SK-N-SH (cell line): Measurements from ENCODE around the gene PCNT. TPM values are rescaled to one million over a fixed set of nuclear protein-coding genes. Genes with fewer than 3 reads are reported as not detected.

Experiments used
- CTCF ChIA-PET: fragments of 300-600, 350-600 bp; formaldehyde crosslinking; extraction: SDS; loops from one replicate; lab custom pipeline; 2021; lab: Yijun Ruan, JAX
- POLR2A ChIA-PET: fragments of 350-600 bp; sonication (Branson Sonifier 250); formaldehyde crosslinking; extraction: SDS; loops from one replicate; lab custom pipeline; 2020; ENCODE audit warnings: antibody characterized with exemption, inconsistent platforms; lab: Yijun Ruan, JAX
- DNase-seq: peaks from one replicate; pipeline ENCODE4 v3.0.0; 2012
- H2AFZ ChIP-seq: fragments of 200-600 bp; sonication (generic); 2 replicates; pipeline ENCODE4 v1.8.1; 2016; ENCODE audit warnings: antibody characterized with exemption, mild to moderate bottlenecking, low read depth
- H3F3A ChIP-seq: fragments of 200-600 bp; sonication (generic); replicated peaks from 2 replicates; pipeline ENCODE3; 2016; ENCODE audit warnings: antibody characterized with exemption, mild to moderate bottlenecking; ENCODE audit not compliant: insufficient read depth
- H3K27ac ChIP-seq, 2 experiments: fragments of 200-500 bp in 1 of 2; fragments of 200-600 bp in 1 of 2; sonication (Bioruptor generic) in 1 of 2; sonication (generic), shearing (Covaris generic) in 1 of 2; 2 replicates each; pipeline versions ENCODE4 v1.5.1 to v1.6.1; 2014 to 2016; ENCODE audit warnings: low read depth in 2 of 2, inconsistent platforms in 1 of 2, low read length in 1 of 2, mild to moderate bottlenecking in 1 of 2, mixed read lengths in 1 of 2
- H3K27me3 ChIP-seq: fragments of 200-600 bp; sonication (generic), shearing (Covaris generic); 2 replicates; pipeline ENCODE4 v1.6.1; 2016; ENCODE audit warnings: mixed run types; ENCODE audit not compliant: insufficient read depth
- H3K36me3 ChIP-seq, 2 experiments: fragments of 200-500 bp in 1 of 2; fragments of 200-600 bp in 1 of 2; sonication (Bioruptor generic) in 1 of 2; sonication (generic) in 1 of 2; replicated peaks in 1 of 2; 2 replicates each; pipeline versions ENCODE3 to v1.5.1; 2014 to 2016; ENCODE audit warnings: low read length in 1 of 2, mild to moderate bottlenecking in 1 of 2; ENCODE audit not compliant: insufficient read depth in 2 of 2, control insufficient read depth in 1 of 2
- H3K4me1 ChIP-seq, 2 experiments: fragments of 200-500 bp in 1 of 2; fragments of 200-600 bp in 1 of 2; sonication (Bioruptor generic) in 1 of 2; sonication (generic), shearing (Covaris generic) in 1 of 2; 2 replicates each; pipeline versions ENCODE4 v1.5.1 to v1.6.1; 2014 to 2016; ENCODE audit warnings: low read depth in 1 of 2, low read length in 1 of 2, mixed run types in 1 of 2; ENCODE audit not compliant: insufficient read depth in 2 of 2, control insufficient read depth in 1 of 2
- H3K4me2 ChIP-seq: fragments of 200-600 bp; sonication (generic), shearing (Covaris generic); 2 replicates; pipeline ENCODE4 v1.6.1; 2017; ENCODE audit warnings: mixed run types
- H3K4me3 ChIP-seq, 2 experiments: fragments of 200-500 bp in 1 of 2; fragments of 200-600 bp in 1 of 2; sonication (Bioruptor generic) in 1 of 2; sonication (generic), shearing (Covaris generic) in 1 of 2; 2 replicates each; pipeline versions ENCODE4 v1.5.1 to v1.8.1; 2014 to 2016; ENCODE audit warnings: low read depth in 2 of 2, inconsistent platforms in 1 of 2, low read length in 1 of 2, mild to moderate bottlenecking in 1 of 2, mixed read lengths in 1 of 2, moderate library complexity in 1 of 2
- H3K79me2 ChIP-seq: fragments of 200-600 bp; sonication (generic); 2 replicates; pipeline ENCODE4 v1.8.1; 2017; ENCODE audit warnings: mild to moderate bottlenecking; ENCODE audit not compliant: insufficient read depth
- H3K9ac ChIP-seq: fragments of 200-600 bp; sonication (generic); 2 replicates; pipeline ENCODE4 v1.6.1; 2017; ENCODE audit warnings: mixed run types
- H3K9me2 ChIP-seq: fragments of 200-600 bp; sonication (generic); 2 replicates; pipeline ENCODE4 v1.6.1; 2017; ENCODE audit warnings: mixed run types
- H3K9me3 ChIP-seq: fragments of 200-600 bp; sonication (generic); 2 replicates; pipeline ENCODE4 v1.6.1; 2017; ENCODE audit warnings: mixed run types, mild to moderate bottlenecking, moderate library complexity
- H4K20me1 ChIP-seq: fragments of 200-600 bp; sonication (generic); 2 replicates; pipeline ENCODE4 v1.6.1; 2017; ENCODE audit warnings: mild to moderate bottlenecking, mixed run types; ENCODE audit not compliant: insufficient read depth
- CTCF ChIP-seq: fragments of 200-600 bp; sonication (generic); IDR thresholded peaks from 2 replicates; pipeline ENCODE4 v1.6.1; 2017; ENCODE audit warnings: antibody characterized with exemption, mild to moderate bottlenecking, moderate library complexity
- FOXJ3 ChIP-seq: sonication (generic); formaldehyde crosslinking; IDR thresholded peaks from 2 replicates; pipeline ENCODE4 v1.5.1; 2020; ENCODE audit warnings: mild to moderate bottlenecking, missing genetic modification reagents
- GABPA ChIP-seq: IDR thresholded peaks from 2 replicates; pipeline ENCODE4 v1.4.0; 2012; ENCODE audit warnings: low read depth, mild to moderate bottlenecking
- GATA2 ChIP-seq: sonication (generic); formaldehyde crosslinking; IDR thresholded peaks from 2 replicates; pipeline ENCODE4 v1.5.0; 2020; ENCODE audit warnings: mild to moderate bottlenecking, missing genetic modification reagents
- JUND ChIP-seq: IDR thresholded peaks from 2 replicates; pipeline ENCODE4 v1.4.0; 2012
- MAX ChIP-seq: IDR thresholded peaks from 2 replicates; pipeline ENCODE4 v1.4.0; 2012; ENCODE audit warnings: low read depth
- MEF2A ChIP-seq: IDR thresholded peaks from 2 replicates; pipeline ENCODE4 v1.4.0; 2012; ENCODE audit warnings: low read depth, borderline replicate concordance
- TAF1 ChIP-seq: IDR thresholded peaks from 2 replicates; pipeline ENCODE4 v1.6.1; 2012; ENCODE audit warnings: low read depth, mild to moderate bottlenecking, low read length, moderate library complexity, borderline replicate concordance
- TCF12 ChIP-seq: IDR thresholded peaks from 2 replicates; pipeline ENCODE4 v1.4.0; 2012
- TEAD4 ChIP-seq: IDR thresholded peaks from 2 replicates; pipeline ENCODE4 v1.4.0; 2012; ENCODE audit warnings: mild to moderate bottlenecking, borderline replicate concordance; ENCODE audit not compliant: insufficient read depth
- USF1 ChIP-seq: IDR thresholded peaks from 2 replicates; pipeline ENCODE4 v1.4.0; 2012; ENCODE audit warnings: low read depth, borderline replicate concordance
- USF2 ChIP-seq: fragments of 150-350 bp; IDR thresholded peaks from 2 replicates; pipeline ENCODE4 v1.6.1; 2017; ENCODE audit warnings: antibody characterized with exemption, low read length, low read depth, borderline replicate concordance
- ZBTB33 ChIP-seq: IDR thresholded peaks from 2 replicates; pipeline ENCODE4 v1.4.0; 2012; ENCODE audit warnings: low read depth, borderline replicate concordance
- WGBS: methylation state at CpG from one replicate; pipeline ENCODE4 v1.1.6; 2017; ENCODE audit warnings: low lambda C conversion rate; 5-methylcytosine and 5-hydroxymethylcytosine counted together
- polyA plus RNA-seq, 3 experiments: library from polyadenylated mRNA; depleted of rRNA; stranded (reverse); fragments of >200 nt; gene quantifications; 2 replicates each; pipeline ENCODE4 v1.2.3, GENCODE V29; 2012

PCNT gene
- polyA plus RNA-seq, 1 of the 3 experiments (the other 2 are of a cell fraction) = 15.7 TPM

- TF ChIP-seq ZBTB33 (no peak), JUND (no peak), GATA2 (CRISPR knock-in tag) (no peak), USF1 (no peak), FOXJ3 (CRISPR knock-in tag) (no peak), USF2 (no peak), MEF2A (no peak), TCF12 (no peak), MAX (no peak), TAF1 (no peak), TEAD4 (no peak), GABPA (no peak), CTCF (no peak)
- H3F3A ChIP-seq = peaks cover 26% of the 10 kb centered on the region
- H3K9ac ChIP-seq = no peak overlapping the region
- no peak for DNase-seq
- peaks cover 8 to 30% of the 10 kb centered on the region in 2 experiments for H3K36me3 ChIP-seq
- CTCF ChIA-PET = no interaction called here
- H3K9me3 ChIP-seq = no peaks in the 10 kb centered on the region
- H3K4me1 ChIP-seq = peaks cover 12 to 14% of the 10 kb centered on the region in 2 experiments; a peak in 3 of 4 replicates
- no peak overlapping the region for H2AFZ ChIP-seq
- H4K20me1 ChIP-seq = no peaks in the 10 kb centered on the region
- WGBS = 78% methylated on average over 5 of the region's 5 CpGs
- no peak overlapping the region for H3K4me3 ChIP-seq
- H3K27me3 ChIP-seq = no peaks in the 10 kb centered on the region
- H3K9me2 ChIP-seq = no peaks in the 10 kb centered on the region
- no peak overlapping the region for H3K4me2 ChIP-seq
- peaks cover 76% of the 10 kb centered on the region for H3K79me2 ChIP-seq
- H3K27ac ChIP-seq = no peak overlapping the region
- POLR2A ChIA-PET = no interaction called here
Observed at GRCh38 chr21:46328151-46328550, 4.2 kb downstream of the PCNT start.
